Esophagus muscularis mucosa (tissue), 4 donors: ENCODE results near the gene FILIP1L. TPM values are rescaled to one million over a fixed set of nuclear protein-coding genes. Genes with fewer than 3 reads are reported as not detected.

ENCODE experiments used
- DNase-seq: peaks from one replicate; pipeline ENCODE4 v3.0.0-alpha.2; 2017; ENCODE audit errors: extremely low spot score
- H3K27ac ChIP-seq, 4 donors: fragments of 200-600 bp; sonication (generic); replicated peaks in 1 of 4; 1 replicate in 3 of 4; 2 replicates in 1 of 4; pipeline ENCODE4 v1.5.1; 2016 to 2019; ENCODE audit warnings: mild to moderate bottlenecking in 1 of 4
- H3K27me3 ChIP-seq, 4 donors: fragments of 200-600 bp; sonication (generic); one replicate each; pipeline versions ENCODE4 v1.5.1 to v1.6.0; 2016 to 2019
- H3K36me3 ChIP-seq, 4 donors: fragments of 200-600 bp; sonication (generic); one replicate each; pipeline ENCODE4 v1.5.1; 2016 to 2019
- H3K4me1 ChIP-seq, 4 donors: fragments of 200-600 bp; sonication (generic); one replicate each; pipeline ENCODE4 v1.5.1; 2016 to 2019
- H3K4me3 ChIP-seq, 4 donors: fragments of 200-600 bp; sonication (generic); 1 replicate in 2 of 4; 2 replicates in 2 of 4; pipeline ENCODE4 v1.5.1; 2016 to 2019; ENCODE audit warnings: mild to moderate bottlenecking in 4 of 4, moderate library complexity in 1 of 4
- H3K9me3 ChIP-seq, 4 donors: fragments of 200-600 bp; sonication (generic); 1 replicate in 3 of 4; 2 replicates in 1 of 4; pipeline ENCODE4 v1.5.1; 2016 to 2019
- EP300 ChIP-seq: sonication (generic); formaldehyde crosslinking; IDR thresholded peaks from one replicate; pipeline ENCODE4 v1.6.1; 2017; ENCODE audit warnings: antibody characterized with exemption
- POLR2A ChIP-seq: fragments of 450-650 bp; IDR thresholded peaks from one replicate; pipeline ENCODE4 v1.6.1; 2017; ENCODE audit warnings: antibody characterized with exemption, moderate library complexity, mild to moderate bottlenecking, low read depth
- POLR2AphosphoS5 ChIP-seq, 2 donors: sonication (generic); formaldehyde crosslinking; IDR thresholded peaks; one replicate each; pipeline ENCODE4 v1.6.1; 2017; ENCODE audit warnings: antibody characterized with exemption in 2 of 2
- WGBS: methylation state at CpG from one replicate; pipeline ENCODE4 v1.1.5; 2018; 5-methylcytosine and 5-hydroxymethylcytosine counted together
- intact Hi-C: fragments of 100-400 bp; cut with DNase I; formaldehyde crosslinking; loops from one replicate; pipeline ENCODE4 v1.15.1; 2023
- total RNA-seq, 4 donors: library from RNA; depleted of rRNA; stranded (reverse); fragments of >200 nt; gene quantifications; one replicate each; pipeline versions ENCODE4 v1.1.0 to v1.2.1, GENCODE V29; 2016
- TF ChIP-seq, protein P1 (sequence below), 3 experiments: fragments of 200-600 bp in 2 of 3; fragments of 450-650 bp in 1 of 3; sonication (generic) in 2 of 3; IDR thresholded peaks; one replicate each; pipeline ENCODE4 v1.5.1; 2017 to 2019; ENCODE audit warnings: antibody characterized with exemption in 3 of 3, mild to moderate bottlenecking in 2 of 3, moderate library complexity in 1 of 3

FILIP1L gene
- total RNA-seq, 4 donors from 2014 or later = 120 to 134 (median 127) TPM

DNA sequence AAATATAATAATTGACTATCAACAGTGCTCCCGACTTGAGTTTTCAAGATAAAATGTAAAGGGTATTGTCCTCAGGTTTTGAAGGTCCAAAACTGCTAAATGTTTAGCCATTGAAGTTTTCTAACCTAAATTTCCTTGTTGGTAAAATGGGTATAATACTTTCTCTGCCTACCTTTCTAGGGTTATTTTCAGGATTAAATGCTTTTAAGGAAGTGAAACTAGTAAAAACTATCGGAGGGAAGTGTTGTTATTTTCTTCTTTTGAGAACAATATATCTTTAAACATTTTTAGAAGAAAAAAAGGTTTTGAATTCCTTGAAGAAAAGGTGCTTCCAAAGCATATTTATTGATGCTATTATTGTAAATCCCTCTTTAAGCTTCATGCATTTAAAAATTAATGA is 67.3 kb downstream of the FILIP1L start:
- peak overlapping the region; percentile 68 to 93 (median 84) for H3K27ac ChIP-seq
- 60% methylated on average over 2 of the region's 2 CpGs for WGBS
- H3K4me1 ChIP-seq = peaks cover 45 to 62% (median 54%) of the 10 kb centered on the region in 4 donors
- H3K4me3 ChIP-seq = no peak overlapping the region
- TF ChIP-seq POLR2AphosphoS5 (IDR thresholded peaks at IDR 0.05) (no peak), POLR2A (no peak), EP300 (no peak)
- TF ChIP-seq, protein P1, sequence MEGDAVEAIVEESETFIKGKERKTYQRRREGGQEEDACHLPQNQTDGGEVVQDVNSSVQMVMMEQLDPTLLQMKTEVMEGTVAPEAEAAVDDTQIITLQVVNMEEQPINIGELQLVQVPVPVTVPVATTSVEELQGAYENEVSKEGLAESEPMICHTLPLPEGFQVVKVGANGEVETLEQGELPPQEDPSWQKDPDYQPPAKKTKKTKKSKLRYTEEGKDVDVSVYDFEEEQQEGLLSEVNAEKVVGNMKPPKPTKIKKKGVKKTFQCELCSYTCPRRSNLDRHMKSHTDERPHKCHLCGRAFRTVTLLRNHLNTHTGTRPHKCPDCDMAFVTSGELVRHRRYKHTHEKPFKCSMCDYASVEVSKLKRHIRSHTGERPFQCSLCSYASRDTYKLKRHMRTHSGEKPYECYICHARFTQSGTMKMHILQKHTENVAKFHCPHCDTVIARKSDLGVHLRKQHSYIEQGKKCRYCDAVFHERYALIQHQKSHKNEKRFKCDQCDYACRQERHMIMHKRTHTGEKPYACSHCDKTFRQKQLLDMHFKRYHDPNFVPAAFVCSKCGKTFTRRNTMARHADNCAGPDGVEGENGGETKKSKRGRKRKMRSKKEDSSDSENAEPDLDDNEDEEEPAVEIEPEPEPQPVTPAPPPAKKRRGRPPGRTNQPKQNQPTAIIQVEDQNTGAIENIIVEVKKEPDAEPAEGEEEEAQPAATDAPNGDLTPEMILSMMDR (IDR thresholded peaks at IDR 0.05) = no peak
- H3K9me3 ChIP-seq = no peaks in the 10 kb centered on the region
- no peak for DNase-seq
- H3K36me3 ChIP-seq = no peaks in the 10 kb centered on the region
- H3K27me3 ChIP-seq = no peaks in the 10 kb centered on the region
- intact Hi-C loops = loop anchor here (10.0 kb wide), 1 partner anchor 202 kb away; no protein-coding TSS in a partner anchor

DNA sequence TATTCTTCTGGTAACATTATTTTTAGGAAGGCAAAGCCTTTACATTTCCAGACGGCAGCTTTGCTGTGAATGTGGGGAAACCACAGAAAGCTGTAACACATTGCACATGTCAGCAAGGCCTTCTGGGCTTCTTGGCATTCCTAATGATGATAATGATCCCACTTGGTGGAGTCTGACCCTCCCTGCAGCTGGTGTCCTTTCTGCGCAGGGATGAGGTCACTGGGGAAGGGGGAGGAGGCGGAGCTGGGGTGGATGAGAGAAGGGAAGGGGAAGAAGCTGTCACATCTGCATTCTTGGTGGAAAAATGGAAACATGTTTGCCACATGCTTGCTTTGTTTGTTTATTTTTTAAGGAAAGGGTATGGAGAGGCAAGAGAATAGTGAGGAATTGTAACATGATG is 68.6 kb downstream of the FILIP1L start:
- TF ChIP-seq POLR2AphosphoS5 (IDR thresholded peaks at IDR 0.05) = peak; percentile 50 to 71
- no peak for TF ChIP-seq EP300
- H3K4me3 ChIP-seq = no peak overlapping the region
- intact Hi-C loops = loop anchor here (10.0 kb wide), 1 partner anchor 201 kb away; no protein-coding TSS in a partner anchor
- no peak for DNase-seq
- 53% methylated on average over 3 of the region's 3 CpGs for WGBS
- H3K9me3 ChIP-seq = no peaks in the 10 kb centered on the region
- peak overlapping the region; percentile 68 to 93 (median 84) for H3K27ac ChIP-seq
- no peaks in the 10 kb centered on the region for H3K36me3 ChIP-seq
- peaks cover 58 to 75% (median 66%) of the 10 kb centered on the region in 4 donors for H3K4me1 ChIP-seq
- no peaks in the 10 kb centered on the region for H3K27me3 ChIP-seq

DNA sequence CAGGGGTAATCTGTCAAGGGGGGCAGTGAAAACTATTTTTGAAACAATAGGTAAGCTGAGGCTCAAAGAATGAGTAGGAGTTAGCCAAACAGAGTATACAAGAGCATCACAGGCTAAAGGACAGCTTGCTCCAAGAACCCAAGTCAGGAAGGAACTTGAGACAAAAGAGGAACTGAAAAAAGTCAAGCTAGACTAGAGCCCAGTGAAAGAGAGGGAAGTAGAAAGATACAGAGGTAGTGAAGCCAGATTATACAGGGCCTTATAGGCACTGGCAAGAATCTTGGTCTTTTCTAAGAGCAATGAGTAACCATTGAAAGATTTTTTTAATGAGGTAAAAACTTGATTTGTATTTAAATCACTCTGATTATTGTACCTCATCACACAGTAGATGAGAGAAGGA is 69.9 kb downstream of the FILIP1L start:
- H3K27me3 ChIP-seq = no peaks in the 10 kb centered on the region
- H3K4me3 ChIP-seq = no peak overlapping the region
- H3K9me3 ChIP-seq = no peaks in the 10 kb centered on the region
- H3K27ac ChIP-seq = peak overlapping the region; percentile 79 to 93 (median 90)
- intact Hi-C loops = loop anchor here (5.0 to 10.0 kb wide), 2 partner anchors 177 to 200 kb away; no protein-coding TSS in a partner anchor
- TF ChIP-seq, protein P1 (IDR thresholded peaks at IDR 0.05) = no peak
- TF ChIP-seq POLR2AphosphoS5 (IDR thresholded peaks at IDR 0.05) (no peak), POLR2A (no peak), EP300 (no peak)
- no peaks in the 10 kb centered on the region for H3K36me3 ChIP-seq
- peaks cover 69 to 88% (median 78%) of the 10 kb centered on the region in 4 donors for H3K4me1 ChIP-seq
- no peak for DNase-seq

DNA sequence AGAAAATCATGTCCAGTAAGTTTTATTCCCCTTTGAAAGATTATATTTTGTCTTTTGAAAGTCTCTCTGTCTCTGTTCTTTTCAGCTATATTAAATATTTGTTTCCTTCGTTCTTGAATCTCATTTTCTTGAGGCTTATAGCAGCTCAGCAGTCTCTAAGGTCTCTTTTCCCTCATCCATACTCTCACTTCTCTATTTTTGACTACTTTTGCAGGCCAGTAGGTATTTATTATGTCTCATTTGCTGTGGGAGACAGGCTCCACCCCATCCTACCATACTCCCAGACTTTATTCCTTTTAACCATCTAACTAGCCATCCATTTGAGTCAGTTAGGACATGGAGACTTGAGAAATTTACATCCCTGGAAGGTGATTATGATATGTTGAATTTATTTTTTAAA is 71.0 kb downstream of the FILIP1L start:
- WGBS = 61% methylated on average over 1 of the region's 1 CpG
- intact Hi-C loops = loop anchor here (5.0 to 10.0 kb wide), 2 partner anchors 176 to 198 kb away; no protein-coding TSS in a partner anchor
- no peak for DNase-seq
- Histone ChIP-seq H3K4me3 (no peak overlapping the region), H3K9me3 (no peaks in the 10 kb centered on the region), H3K27ac (peak overlapping the region; percentile 79 to 93 (median 90)), H3K4me1 (peaks cover 68 to 85% (median 78%) of the 10 kb centered on the region in 4 donors), H3K27me3 (no peaks in the 10 kb centered on the region), H3K36me3 (no peaks in the 10 kb centered on the region)
- TF ChIP-seq POLR2AphosphoS5 (IDR thresholded peaks at IDR 0.05) (no peak), EP300 (no peak), POLR2A (no peak)
- TF ChIP-seq, protein P1 (IDR thresholded peaks at IDR 0.05) = no peak

DNA sequence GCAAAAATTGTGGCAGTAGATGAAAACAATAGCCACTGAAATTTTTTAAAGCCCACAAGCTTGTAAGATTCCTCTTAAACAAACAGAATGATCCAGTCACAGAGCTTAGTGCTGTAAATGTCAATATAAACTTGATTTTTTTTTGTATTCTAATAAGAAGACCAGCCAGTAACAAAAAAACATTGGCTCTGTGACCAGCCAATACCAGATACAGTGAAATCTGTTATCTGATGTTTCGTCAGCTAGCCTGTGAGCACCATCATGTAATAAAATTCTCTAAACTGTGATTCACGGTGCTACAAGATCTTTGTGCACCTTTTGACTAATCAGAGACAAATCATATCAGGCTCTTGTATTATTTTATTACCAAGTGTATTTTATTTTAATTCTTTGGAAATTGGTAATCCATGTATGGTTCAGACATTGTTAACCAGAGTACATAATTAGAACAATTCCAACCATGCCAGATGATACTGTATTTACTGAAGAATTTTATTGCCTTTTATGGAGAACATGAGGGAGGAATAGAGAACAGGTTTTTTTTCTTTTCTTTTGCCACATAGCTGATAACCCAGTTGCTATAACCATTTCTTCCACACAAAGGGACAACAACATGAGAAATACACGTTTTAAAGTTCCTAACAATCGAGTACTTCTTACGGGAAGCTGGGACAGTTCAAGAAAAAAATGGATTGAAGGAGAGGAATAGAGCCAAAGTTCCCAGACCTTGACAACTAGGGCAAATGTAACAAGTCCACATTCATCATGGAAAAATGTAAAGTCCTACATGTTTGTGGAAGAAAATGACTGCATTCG is 71.9 kb downstream of the FILIP1L start:
- Histone ChIP-seq H3K27me3 (no peaks in the 10 kb centered on the region), H3K9me3 (no peaks in the 10 kb centered on the region), H3K36me3 (no peaks in the 10 kb centered on the region), H3K27ac (peak overlapping the region; percentile 79 to 93 (median 90)), H3K4me3 (no peak overlapping the region), H3K4me1 (peaks cover 61 to 76% (median 69%) of the 10 kb centered on the region in 4 donors)
- intact Hi-C loops = loop anchor here (5.0 to 10.0 kb wide), 2 partner anchors 175 to 198 kb away; no protein-coding TSS in a partner anchor
- DNase-seq = no peak
- TF ChIP-seq EP300 (peak; percentile 35), POLR2AphosphoS5 (IDR thresholded peaks at IDR 0.05) (peak; percentile 20 to 57), POLR2A (no peak)
- TF ChIP-seq, protein P1 (IDR thresholded peaks at IDR 0.05) = peak in 1 of 3 experiments; percentile 2
- WGBS = 32% methylated on average over 6 of the region's 6 CpGs
